HepG2 (cell line): ENCODE results near the gene PRRT1B. TPM values are rescaled to one million over a fixed set of nuclear protein-coding genes. Genes with fewer than 3 reads are reported as not detected.

Experiments used
- ATF7-NPFF ChIP-seq: sonication (generic); formaldehyde crosslinking; IDR thresholded peaks from 2 replicates; pipeline ENCODE4 v1.8.1; 2023; ENCODE audit warnings: mild to moderate bottlenecking, low read depth, missing genetic modification reagents, moderate library complexity
- BATF2 ChIP-seq: sonication (generic); formaldehyde crosslinking; IDR thresholded peaks from 2 replicates; pipeline ENCODE4 v1.8.0; 2022; ENCODE audit warnings: mild to moderate bottlenecking, missing genetic modification reagents, moderate library complexity
- HDAC1 ChIP-seq: sonication (generic); formaldehyde crosslinking; IDR thresholded peaks from 2 replicates; pipeline ENCODE4 v1.5.1; 2020; ENCODE audit warnings: mild to moderate bottlenecking, missing genetic modification reagents
- KAT8 ChIP-seq: IDR thresholded peaks from 2 replicates; pipeline ENCODE4 v1.6.1; 2016; ENCODE audit warnings: missing genetic modification reagents, missing compliant biosample characterization
- KDM6A ChIP-seq: IDR thresholded peaks from 2 replicates; pipeline ENCODE4 v1.6.1; 2016; ENCODE audit warnings: low read depth
- MED1 ChIP-seq: sonication (generic); formaldehyde crosslinking; IDR thresholded peaks from 2 replicates; pipeline ENCODE4 v1.4.0; 2020; ENCODE audit warnings: missing genetic modification reagents
- MEIS1 ChIP-seq: sonication (generic); formaldehyde crosslinking; IDR thresholded peaks from 2 replicates; pipeline ENCODE4 v1.9.0; 2021; ENCODE audit warnings: mild to moderate bottlenecking, missing genetic modification reagents, moderate library complexity, borderline replicate concordance
- RBM39 ChIP-seq: fragments of 200-400 bp; formaldehyde crosslinking; IDR thresholded peaks from one replicate; pipeline ENCODE4 v1.6.1; 2018; ENCODE audit warnings: antibody characterized with exemption, mild to moderate bottlenecking, low read depth, low read length; ENCODE audit not compliant: poor library complexity, severe bottlenecking
- RORA ChIP-seq: sonication (generic); formaldehyde crosslinking; IDR thresholded peaks from 2 replicates; pipeline ENCODE4 v1.5.0; 2020; ENCODE audit warnings: mild to moderate bottlenecking, missing genetic modification reagents, moderate library complexity
- TAF1 ChIP-seq: sonication (generic); formaldehyde crosslinking; IDR thresholded peaks from 2 replicates; pipeline ENCODE4 v1.4.0; 2020; ENCODE audit warnings: missing genetic modification reagents
- THAP11 ChIP-seq: IDR thresholded peaks from 2 replicates; pipeline ENCODE4 v1.6.1; 2016; ENCODE audit warnings: missing biosample characterization, missing genetic modification reagents
- ZBED4 ChIP-seq: sonication (generic); formaldehyde crosslinking; IDR thresholded peaks from 2 replicates; pipeline ENCODE4 v1.4.0; 2020; ENCODE audit warnings: missing genetic modification reagents, borderline replicate concordance
- ZBTB46 ChIP-seq: sonication (generic); formaldehyde crosslinking; IDR thresholded peaks from 2 replicates; pipeline ENCODE4 v1.4.0; 2020; ENCODE audit warnings: mild to moderate bottlenecking, missing genetic modification reagents, borderline replicate concordance
- ZNF580 ChIP-seq: IDR thresholded peaks from 2 replicates; pipeline ENCODE4 v1.6.1; 2016; ENCODE audit warnings: low read depth, borderline replicate concordance
- ZNF598 ChIP-seq: sonication (generic); formaldehyde crosslinking; IDR thresholded peaks from 2 replicates; pipeline ENCODE4 v1.5.1; 2020; ENCODE audit warnings: mild to moderate bottlenecking, missing genetic modification reagents, borderline replicate concordance
- ZNF614 ChIP-seq: IDR thresholded peaks from 2 replicates; pipeline ENCODE4 v1.6.1; 2018; ENCODE audit warnings: missing biosample characterization, missing genetic modification reagents, inconsistent platforms, borderline replicate concordance
- ZNF770 ChIP-seq: sonication (generic); formaldehyde crosslinking; IDR thresholded peaks from 2 replicates; pipeline ENCODE4 v1.5.0; 2020; ENCODE audit warnings: mild to moderate bottlenecking, missing genetic modification reagents
- ZNF782 ChIP-seq: sonication (generic); formaldehyde crosslinking; IDR thresholded peaks from 2 replicates; pipeline ENCODE4 v1.4.0; 2020; ENCODE audit warnings: missing genetic modification reagents, mild to moderate bottlenecking, borderline replicate concordance
- ZNF790 ChIP-seq: sonication (generic); formaldehyde crosslinking; IDR thresholded peaks from 2 replicates; pipeline ENCODE4 v1.8.0; 2022; ENCODE audit warnings: missing genetic modification reagents, mild to moderate bottlenecking, borderline replicate concordance
- polyA plus RNA-seq, 8 experiments: library from polyadenylated mRNA; depleted of rRNA in 3 of 8; stranded (reverse) in 7 of 8; unstranded in 1 of 8; fragments of >200 nt; fragmentation: Illumina TruSeq in 4 of 8; extraction: Trizol in 4 of 8; gene quantifications; 2 replicates each; pipeline versions ENCODE4 v1.2.1 to v1.2.3, GENCODE V29; 2011 to 2016; ENCODE audit warnings: low read depth in 4 of 8, missing spikeins in 1 of 8, mixed read lengths in 1 of 8; ENCODE audit not compliant: insufficient read depth in 1 of 8
- total RNA-seq, 5 experiments: library from RNA; depleted of rRNA; stranded (reverse); fragments of >200 nt; fragmentation: Illumina TruSeq; extraction: Trizol; gene quantifications; 2 replicates each; pipeline ENCODE4 v1.2.3, GENCODE V29; 2016; ENCODE audit warnings: low read depth in 1 of 5

The PRRT1B gene
- total and polyA plus RNA-seq, 2 of the 13 experiments (the other 11 are each of a cell fraction or from before 2014, with no cell fraction given), result not detected

- TF ChIP-seq KAT8 (CRISPR knock-in tag) (0 out of 2 replicates have a peak, but pooled peaks have one; percentile 21), TAF1 (CRISPR knock-in tag) (no peak; the same call in 1 of the 2 replicates), MED1 (peak; percentile 15; the same call in 1 of the 2 replicates), BATF2 (no peak), ZNF770 (CRISPR knock-in tag) (peak; percentile 53; the same call in 1 of the 2 replicates), RORA (no peak), ZNF580 (CRISPR knock-in tag) (0 out of 2 replicates have a peak, but pooled peaks have one; percentile 34), ZBED4 (CRISPR knock-in tag) (peak; percentile 66; the same call in 1 of the 2 replicates), ATF7-NPFF (CRISPR knock-in tag) (peak; percentile 27; the same call in 1 of the 2 replicates), ZNF790 (CRISPR knock-in tag) (peak; percentile 39; the same call in 1 of the 2 replicates), ZBTB46 (no peak), ZNF598 (peak; percentile 27; the same call in 1 of the 2 replicates), THAP11 (CRISPR knock-in tag) (peak; percentile 99), RBM39 (no peak), KDM6A (no peak), ZNF782 (no peak), ZNF614 (CRISPR knock-in tag) (no peak), HDAC1 (CRISPR knock-in tag) (peak; percentile 47; the same call in 1 of the 2 replicates), MEIS1 (CRISPR knock-in tag) (no peak)
Observed at GRCh38 chr9:131530920-131531832, 14.1 kb upstream of the PRRT1B start, which contains the start of gene UCK1 (continued).
